HG03060 (cell line): ENCODE measurements around the gene SYNE3.

ENCODE experiments used
- ATAC-seq: cut with Tn5 transposase; IDR thresholded peaks from one replicate; pipeline ENCODE4 v1.9.1; 2021; ENCODE audit warnings: low read depth, moderate number of reproducible peaks; ENCODE audit not compliant: unreplicated experiment

Gene SYNE3

GRCh38 chr14:95493503-95493902 lies 22.9 kb downstream of the SYNE3 start:
- no peak for ATAC-seq

- no peak for ATAC-seq
These were observed 24.4 kb downstream of the SYNE3 start for GRCh38 chr14:95491936-95492608.

GRCh38 chr14:95490727-95491451 lies 25.6 kb downstream of the SYNE3 start:
- ATAC-seq = no peak

GRCh38 chr14:95490138-95490509 lies 26.3 kb downstream of the SYNE3 start:
- ATAC-seq = no peak

GRCh38 chr14:95489214-95490137 lies 27.0 kb downstream of the SYNE3 start:
- ATAC-seq = no peak

- no peak for ATAC-seq
These were observed 27.9 kb downstream of the SYNE3 start for GRCh38 chr14:95488376-95489213.

GRCh38 chr14:95487669-95488084 lies 28.8 kb downstream of the SYNE3 start:
- ATAC-seq = no peak

- no peak for ATAC-seq
These were observed 29.4 kb downstream of the SYNE3 start for GRCh38 chr14:95486875-95487668.

- ATAC-seq = no peak
These were observed 31.1 kb downstream of the SYNE3 start for GRCh38 chr14:95485222-95485819.

- ATAC-seq = no peak
These were observed 32.2 kb downstream of the SYNE3 start for GRCh38 chr14:95484296-95484695.

- no peak for ATAC-seq
These were observed 32.9 kb downstream of the SYNE3 start for GRCh38 chr14:95483309-95484165.

- ATAC-seq = no peak
These were observed 33.7 kb downstream of the SYNE3 start for GRCh38 chr14:95482627-95483308.

GRCh38 chr14:95481391-95482022 lies 34.9 kb downstream of the SYNE3 start:
- no peak for ATAC-seq

GRCh38 chr14:95480887-95481226 lies 35.6 kb downstream of the SYNE3 start:
- no peak for ATAC-seq

- ATAC-seq = no peak
These were observed 36.2 kb downstream of the SYNE3 start for GRCh38 chr14:95480109-95480886.

GRCh38 chr14:95479494-95479893 lies 37.0 kb downstream of the SYNE3 start:
- no peak for ATAC-seq

GRCh38 chr14:95478818-95479217 lies 37.6 kb downstream of the SYNE3 start:
- ATAC-seq = no peak
